ENCODE measurements around the gene SF3B1. TPM values are rescaled to one million over a fixed set of nuclear protein-coding genes. Genes with fewer than 3 reads are reported as not detected.

The SF3B1 gene, protein sequence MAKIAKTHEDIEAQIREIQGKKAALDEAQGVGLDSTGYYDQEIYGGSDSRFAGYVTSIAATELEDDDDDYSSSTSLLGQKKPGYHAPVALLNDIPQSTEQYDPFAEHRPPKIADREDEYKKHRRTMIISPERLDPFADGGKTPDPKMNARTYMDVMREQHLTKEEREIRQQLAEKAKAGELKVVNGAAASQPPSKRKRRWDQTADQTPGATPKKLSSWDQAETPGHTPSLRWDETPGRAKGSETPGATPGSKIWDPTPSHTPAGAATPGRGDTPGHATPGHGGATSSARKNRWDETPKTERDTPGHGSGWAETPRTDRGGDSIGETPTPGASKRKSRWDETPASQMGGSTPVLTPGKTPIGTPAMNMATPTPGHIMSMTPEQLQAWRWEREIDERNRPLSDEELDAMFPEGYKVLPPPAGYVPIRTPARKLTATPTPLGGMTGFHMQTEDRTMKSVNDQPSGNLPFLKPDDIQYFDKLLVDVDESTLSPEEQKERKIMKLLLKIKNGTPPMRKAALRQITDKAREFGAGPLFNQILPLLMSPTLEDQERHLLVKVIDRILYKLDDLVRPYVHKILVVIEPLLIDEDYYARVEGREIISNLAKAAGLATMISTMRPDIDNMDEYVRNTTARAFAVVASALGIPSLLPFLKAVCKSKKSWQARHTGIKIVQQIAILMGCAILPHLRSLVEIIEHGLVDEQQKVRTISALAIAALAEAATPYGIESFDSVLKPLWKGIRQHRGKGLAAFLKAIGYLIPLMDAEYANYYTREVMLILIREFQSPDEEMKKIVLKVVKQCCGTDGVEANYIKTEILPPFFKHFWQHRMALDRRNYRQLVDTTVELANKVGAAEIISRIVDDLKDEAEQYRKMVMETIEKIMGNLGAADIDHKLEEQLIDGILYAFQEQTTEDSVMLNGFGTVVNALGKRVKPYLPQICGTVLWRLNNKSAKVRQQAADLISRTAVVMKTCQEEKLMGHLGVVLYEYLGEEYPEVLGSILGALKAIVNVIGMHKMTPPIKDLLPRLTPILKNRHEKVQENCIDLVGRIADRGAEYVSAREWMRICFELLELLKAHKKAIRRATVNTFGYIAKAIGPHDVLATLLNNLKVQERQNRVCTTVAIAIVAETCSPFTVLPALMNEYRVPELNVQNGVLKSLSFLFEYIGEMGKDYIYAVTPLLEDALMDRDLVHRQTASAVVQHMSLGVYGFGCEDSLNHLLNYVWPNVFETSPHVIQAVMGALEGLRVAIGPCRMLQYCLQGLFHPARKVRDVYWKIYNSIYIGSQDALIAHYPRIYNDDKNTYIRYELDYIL
- 133 to 158 TPM (median 140 TPM) in 5 replicates for total RNA-seq (2022; extraction: Qiagen RNA extraction; ENCODE audit: low read depth)

DNA sequence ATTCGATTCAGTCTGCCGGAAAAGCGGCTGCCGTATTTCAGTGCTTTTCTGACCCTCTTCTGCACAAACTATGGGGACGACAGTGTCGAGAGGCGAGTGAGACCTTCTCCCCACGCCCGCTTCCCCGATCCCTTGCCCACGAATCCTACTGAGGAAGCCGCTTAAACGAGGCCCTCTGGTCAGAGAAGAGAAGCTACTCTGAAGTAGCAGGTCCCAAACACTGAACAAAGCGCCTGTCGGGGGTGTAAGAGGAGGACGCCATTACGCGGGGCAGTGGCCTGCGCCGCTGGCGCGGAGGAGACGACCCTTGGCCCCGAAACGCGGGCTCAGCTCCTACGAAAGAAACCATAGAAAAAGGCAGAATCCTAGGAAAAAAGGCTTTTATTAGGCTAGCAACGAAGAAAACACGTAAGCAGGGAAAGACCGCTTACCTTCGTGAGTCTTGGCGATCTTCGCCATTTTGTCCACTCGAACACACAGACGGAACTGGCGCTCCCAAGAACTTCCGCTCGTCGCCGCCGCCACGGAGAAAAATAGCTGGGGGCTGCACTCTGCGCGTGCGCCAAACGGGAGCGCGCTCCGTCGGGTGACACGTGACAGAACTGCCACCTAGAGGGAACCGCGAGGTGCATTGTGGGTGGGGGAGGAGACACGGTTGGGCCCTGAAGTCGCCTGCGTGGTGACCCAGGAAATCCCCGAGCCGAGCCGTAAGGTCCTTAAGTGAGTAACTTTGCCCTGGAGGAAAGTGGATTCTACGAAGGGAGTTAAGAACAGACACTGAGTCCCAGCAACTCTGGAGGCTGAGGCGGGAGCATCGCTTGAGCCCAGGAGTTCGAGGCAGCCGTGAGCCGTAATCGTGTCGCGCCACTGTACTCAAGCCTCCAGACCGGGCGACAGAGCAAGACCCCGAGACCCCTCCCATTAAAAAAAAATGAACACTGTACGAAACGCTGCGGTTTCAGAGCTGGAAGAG is at the start of gene SF3B1:
SF3B1 (minus strand) TSS at position 488 of the 973 bp plus-strand sequence; CDS start at position 459, 29 bp downstream.

DNA sequence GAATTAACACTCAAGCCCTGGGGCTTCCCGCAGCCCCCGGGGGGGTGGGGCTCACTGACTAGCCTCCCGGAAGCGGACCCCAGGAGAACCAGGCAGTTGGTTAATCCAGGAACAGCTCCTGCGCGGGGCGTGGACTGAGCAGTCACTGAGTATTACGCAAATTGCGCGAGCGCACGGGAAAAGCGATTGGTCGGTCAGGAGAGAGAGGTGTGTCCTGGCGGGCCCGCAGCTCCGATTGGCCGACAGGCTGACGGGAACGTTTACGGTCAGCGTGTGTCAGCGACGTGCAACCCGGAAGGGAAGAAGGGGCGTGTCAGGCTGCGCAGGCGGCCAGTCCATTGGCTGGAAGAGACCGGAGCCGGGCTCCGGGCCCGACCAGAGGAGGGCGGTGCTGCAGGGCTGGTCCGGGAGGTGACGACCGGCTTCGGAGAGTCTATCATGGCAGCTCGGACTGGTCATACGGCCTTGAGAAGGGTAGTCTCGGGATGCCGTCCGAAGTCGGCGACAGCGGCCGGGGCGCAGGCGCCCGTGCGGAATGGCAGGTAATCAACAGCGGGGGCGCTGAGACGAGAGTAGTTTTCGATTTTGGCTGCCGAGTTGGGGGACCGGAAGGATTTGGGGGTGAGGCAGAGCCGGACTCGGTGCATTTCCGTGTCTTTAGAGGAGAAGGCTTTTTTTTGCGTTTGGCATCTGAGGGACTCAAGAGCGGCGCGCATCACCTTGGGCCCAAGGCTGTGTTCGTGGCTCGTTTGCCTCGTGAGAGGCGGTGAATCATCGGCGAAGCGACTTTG is 18.5 kb upstream of the SF3B1 start, which contains the start of gene COQ10B:
COQ10B (plus strand) TSS at position 430 of the 791 bp plus-strand sequence; CDS start at position 439, 9 bp downstream.

Other genes starting within 250 kb of the SF3B1 start
- 1.3 to 2.8 TPM (median 1.6 TPM) in 5 replicates for gene ANKRD44, start 124.2 kb downstream of the SF3B1 start, total RNA-seq (2022; extraction: Qiagen RNA extraction; ENCODE audit: low read depth)
- 19.4 to 23.4 TPM (median 21.6 TPM) in 5 replicates for gene COQ10B, start 18.5 kb upstream of the SF3B1 start, total RNA-seq (2022; extraction: Qiagen RNA extraction; ENCODE audit: low read depth)
- gene HSPD1, start 64.8 kb upstream of the SF3B1 start, total RNA-seq (2022; extraction: Qiagen RNA extraction; ENCODE audit: low read depth), result 626 to 751 TPM (median 717 TPM) in 5 replicates
- gene HSPE1, start 65.4 kb upstream of the SF3B1 start, total RNA-seq (2022; extraction: Qiagen RNA extraction; ENCODE audit: low read depth), result 466 to 796 TPM (median 530 TPM) in 5 replicates
- 27.7 to 39.4 TPM (median 33.8 TPM) in 5 replicates for gene MOB4, start 81.0 kb upstream of the SF3B1 start, total RNA-seq (2022; extraction: Qiagen RNA extraction; ENCODE audit: low read depth)
- gene RFTN2, start 240.6 kb upstream of the SF3B1 start, total RNA-seq (2022; extraction: Qiagen RNA extraction; ENCODE audit: low read depth), result not detected in 5 replicates